T-helper 2 cell (primary cell): Measurements from ENCODE around the gene ACOT13.
"Not testable (repeated sequence)": the region's sequence is repeated elsewhere in the genome, so short reads cannot be mapped to it uniquely, and the experiment has no call there.

Experiments used
- DNase-seq, 5 experiments: peaks; one replicate each; pipeline versions ENCODE4 v3.0.0 to v3.0.0-alpha.2; 2012 to 2022

The ACOT13 gene

DNA sequence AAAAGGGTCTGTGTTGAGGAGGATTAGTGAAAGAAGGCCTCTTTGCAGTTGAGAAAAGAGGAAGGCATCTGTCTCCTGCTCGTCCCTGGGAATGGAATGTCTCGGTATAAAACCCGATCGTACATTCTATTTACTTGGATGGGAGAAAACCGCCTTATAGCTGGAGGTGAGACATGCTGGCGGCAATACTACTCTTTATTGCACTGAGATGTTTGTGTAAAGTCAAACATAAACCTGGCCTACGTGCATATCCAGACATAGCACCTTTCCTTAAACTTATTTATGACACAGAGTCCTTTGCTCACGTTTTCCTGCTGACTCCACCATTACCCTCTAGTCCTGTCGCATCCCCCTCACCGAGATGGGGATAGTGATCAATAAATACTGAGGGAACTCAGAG, 4.6 kb upstream of the ACOT13 start:
- DNase-seq, result no peak

DNA sequence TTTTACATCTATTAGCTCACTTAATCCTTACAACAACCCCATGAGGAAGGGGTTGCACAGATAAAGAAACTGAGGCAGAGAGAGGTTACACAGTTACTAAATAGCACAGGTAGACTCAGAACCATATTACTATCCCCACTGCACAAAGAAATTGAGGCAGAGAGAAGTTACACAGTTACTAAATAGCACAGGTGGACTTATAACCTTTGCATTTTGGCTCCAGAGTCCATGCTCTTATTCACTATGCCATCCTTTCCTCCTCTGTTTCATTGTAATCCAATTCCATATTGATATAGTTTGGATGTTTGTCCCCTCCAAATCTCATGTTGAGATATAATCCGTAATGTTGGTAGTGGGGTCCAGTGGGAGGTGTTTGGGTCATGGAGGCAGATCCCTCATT, 3.7 kb upstream of the ACOT13 start:
- DNase-seq, result no peak

DNA sequence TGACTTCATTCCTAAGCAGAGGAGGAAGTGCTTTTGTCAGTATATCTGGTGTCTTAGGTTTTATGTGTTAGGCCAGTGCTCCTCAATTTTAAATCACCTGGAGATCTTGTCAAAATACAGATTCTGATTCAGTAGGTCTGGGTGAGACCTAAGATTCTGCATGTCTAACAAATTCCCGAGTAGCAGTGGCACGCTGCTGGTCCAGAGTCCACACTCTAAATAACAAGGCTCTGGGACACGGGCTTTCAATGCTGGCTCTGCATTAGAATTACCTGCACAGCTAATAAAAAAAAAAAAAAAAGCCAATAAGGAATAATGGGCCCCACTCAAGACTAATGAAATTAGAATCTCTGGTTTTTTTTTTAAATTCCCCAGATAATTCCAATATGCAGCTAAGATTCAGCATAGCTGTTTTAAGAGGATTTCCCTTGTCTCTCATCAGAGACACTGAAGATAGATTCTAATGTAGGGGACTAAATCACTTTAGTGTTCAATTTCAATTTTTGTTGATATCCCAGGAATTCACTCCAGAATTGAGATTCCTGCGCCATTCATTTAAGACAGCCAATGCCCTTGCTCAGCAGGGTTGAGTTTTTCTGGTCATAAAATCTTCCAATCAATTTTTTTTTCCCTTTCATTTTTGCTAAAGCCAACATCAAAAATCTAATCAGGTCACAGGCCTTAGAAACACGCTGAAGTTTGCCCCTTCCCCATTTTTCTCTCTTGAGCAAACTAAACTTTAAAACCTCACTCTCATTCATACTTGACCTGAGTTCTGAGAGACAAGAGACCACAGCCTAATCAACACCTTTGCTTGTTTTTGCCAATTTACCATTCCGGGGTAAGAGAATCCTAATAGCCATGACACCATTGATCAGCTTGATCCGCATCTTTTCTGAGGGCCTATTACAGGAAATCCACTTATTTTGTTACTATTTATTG, 2.6 kb upstream of the ACOT13 start:
- DNase-seq, result no peak

DNA sequence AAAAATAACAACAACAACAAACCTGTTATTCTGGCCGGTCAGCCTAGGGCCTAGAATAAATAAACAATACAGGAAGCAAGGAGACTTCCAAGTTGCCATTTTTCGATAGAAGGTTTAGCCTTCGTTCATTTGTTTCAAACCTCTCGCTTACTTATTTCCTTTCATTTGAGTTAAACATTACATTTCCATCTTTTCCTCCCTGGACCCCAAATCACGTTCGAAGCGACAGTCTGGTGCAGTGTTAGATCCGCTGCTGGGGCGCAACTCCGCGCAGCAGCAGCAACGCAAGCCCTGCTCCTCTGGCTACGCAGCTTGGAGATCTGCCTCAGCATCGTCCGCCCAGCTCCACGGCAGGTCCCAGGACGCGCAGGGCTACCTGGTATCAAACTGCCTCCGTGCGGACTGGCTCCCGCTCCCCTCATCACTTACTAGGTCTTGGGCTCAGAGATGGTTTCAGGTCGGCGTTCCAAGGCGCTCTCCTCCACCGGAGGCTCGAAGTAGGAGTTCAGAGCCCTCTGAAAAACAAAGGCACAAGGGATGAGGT, 708 bp upstream of the ACOT13 start:
- DNase-seq, result peak in 3 of 5 experiments; percentile 26 to 70 (median 29)

DNA sequence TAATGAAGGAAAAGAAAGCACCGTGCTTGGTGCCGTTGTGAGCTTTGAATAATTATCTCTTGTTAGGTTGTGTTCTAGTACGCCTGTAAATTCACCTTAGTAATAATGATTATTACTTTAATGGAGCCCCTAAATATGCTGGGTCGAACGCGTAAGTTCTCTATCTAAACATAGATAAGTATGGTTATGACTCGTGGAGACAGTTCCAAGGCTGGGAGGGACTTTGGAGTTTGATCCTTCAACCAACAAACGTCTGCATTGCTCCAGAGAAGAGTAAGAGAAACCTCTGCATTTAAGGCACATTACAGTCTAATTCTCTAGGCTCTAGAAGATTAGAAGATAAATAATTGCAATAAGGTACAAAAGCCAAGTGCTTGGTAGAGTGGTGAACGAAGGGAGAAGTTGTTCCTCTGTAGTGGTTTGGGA, 514 bp downstream of the ACOT13 start:
- DNase-seq, result no peak

DNA sequence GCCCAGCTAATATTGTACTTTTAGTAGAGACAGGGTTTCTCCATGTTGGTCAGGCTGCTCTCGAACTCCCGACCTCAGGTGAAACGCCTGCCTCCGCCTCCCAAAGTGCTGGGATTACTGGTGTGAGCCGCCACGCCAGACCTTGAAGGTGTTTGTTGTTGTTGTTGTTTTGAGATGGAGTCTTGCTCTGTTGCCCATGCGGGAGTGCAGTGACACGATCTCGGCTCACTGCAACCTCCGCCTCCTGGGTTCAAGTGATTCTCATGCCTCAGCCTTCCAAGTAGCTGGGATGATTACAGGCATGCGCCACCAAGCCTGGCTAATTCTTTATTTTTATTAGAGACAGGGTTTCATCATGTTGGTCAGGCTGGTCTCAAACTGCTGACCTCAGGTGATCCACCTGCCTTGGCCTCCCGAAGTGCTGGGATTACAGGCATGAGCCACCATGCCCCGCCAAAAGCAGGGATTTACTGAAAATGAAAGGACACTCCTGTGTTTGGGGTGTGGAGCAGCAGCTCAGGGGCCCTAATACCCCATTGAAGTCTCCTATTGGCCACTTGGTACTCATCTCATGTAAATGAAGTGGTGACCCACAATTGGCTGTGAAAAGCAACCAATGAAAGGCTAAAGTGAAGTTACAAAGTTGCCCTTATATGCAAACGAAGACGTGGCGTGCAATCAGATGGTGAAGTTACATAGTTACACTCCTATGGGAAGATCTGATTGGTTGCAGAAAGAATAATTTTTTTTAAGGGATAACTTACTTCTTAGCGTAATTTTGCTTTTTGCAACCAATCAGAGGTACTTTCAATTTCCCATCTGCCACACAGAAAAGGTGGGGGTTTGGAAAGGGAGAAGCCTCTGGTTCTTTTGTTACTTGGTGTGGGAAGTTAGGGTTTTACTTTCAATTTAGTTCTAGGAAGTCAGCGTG, 1.5 kb downstream of the ACOT13 start:
- DNase-seq, result peak in 2 of 5 experiments; percentile 1 to 64

DNA sequence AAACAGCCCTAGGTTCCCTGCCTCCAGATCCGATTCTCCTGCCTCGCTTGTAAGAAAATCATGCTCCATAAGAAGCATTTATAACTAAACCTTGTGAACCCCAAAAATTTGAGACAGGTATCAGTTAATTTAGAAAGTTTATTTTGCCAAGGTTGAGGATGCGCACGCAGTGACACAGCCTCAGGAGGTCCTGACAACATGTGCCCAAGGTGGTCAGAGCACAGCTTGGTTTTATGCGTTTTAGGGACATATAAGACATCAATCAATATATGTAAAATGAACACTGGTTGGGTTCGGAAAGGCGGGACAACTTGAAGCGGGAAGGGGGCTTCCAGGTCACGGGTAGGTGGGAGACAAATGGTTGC, 2.1 kb downstream of the ACOT13 start:
- DNase-seq, result no peak

DNA sequence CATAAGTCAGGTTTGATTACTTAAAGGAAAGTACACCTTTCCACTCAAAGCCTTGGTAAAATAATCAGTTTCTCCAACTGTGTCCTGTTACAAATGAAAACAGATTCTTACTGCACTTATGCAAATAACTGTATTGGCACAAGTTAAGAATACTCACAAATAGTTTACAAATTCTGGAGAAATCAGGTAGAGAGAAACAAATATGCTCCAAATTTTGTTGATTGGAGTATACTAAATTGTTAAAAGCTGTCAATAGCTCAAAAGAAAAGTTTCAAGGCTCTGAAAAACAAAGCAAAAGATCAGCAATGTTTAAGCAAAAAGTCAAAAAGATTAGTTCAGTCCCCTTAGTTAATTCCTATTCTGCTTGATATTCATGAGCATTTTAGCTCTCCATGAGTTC, 3.6 kb downstream of the ACOT13 start:
- not testable (repeated sequence) for DNase-seq

DNA sequence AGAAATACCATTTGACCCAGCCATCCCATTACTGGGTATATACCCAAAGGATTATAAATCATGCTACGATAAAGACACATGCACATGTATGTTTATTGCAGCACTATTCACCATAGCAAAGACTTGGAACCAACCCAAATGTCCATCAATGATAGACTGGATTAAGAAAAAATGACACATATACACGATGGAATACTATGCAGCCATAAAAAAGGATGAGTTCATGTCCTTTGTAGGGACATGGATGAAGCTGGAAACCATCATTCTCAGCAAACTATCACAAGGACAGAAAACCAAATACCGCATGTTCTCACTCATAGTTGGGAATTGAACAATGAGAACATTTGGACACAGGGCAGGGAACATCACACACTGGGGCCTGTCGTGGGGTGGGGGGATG, 4.2 kb downstream of the ACOT13 start:
- not testable (repeated sequence) for DNase-seq

DNA sequence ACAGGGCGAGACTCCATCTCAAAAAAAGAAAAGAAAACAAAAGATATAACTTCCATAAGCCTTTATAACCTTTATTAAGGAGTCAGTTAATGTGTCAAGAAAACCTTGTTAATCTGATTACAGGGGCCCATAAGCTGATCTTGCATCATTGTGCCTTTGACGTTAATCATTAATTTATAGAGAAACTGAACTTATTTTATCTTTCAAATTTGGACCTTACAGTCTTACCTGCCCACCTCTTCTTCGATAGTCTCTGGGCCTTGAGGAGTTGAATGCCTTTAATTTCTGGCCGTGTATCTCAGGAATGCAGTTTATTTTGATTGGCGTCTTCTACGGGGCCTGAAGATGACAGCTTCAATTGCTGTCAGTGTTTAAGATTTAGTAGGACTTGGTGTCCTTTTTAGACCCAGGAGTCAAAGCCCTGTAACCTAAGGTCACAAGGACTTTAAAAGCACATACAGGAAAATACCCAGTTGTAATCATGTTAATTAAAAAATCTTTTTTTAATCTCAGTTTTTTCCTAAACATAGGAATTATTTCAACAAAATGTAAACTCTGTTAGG, 5.8 kb downstream of the ACOT13 start:
- no peak for DNase-seq

DNA sequence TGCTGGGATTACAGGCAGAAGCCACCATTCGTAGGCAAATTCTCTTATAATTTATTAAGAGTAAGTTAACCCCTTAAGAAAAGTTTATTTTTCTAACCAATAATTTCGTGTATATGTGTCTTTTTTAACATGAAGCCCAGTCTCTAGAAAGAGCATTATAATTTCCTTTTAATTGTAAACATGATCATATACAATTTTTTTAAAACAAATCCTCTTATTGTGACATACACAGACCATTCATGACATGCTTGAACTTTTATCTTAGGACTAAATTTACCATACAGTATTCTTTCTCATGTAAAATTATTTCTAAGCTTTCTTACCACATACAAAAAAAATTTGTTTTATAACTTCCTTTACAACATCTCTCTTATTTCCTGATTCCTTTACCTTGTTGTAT, 6.7 kb downstream of the ACOT13 start:
- DNase-seq, result no peak

DNA sequence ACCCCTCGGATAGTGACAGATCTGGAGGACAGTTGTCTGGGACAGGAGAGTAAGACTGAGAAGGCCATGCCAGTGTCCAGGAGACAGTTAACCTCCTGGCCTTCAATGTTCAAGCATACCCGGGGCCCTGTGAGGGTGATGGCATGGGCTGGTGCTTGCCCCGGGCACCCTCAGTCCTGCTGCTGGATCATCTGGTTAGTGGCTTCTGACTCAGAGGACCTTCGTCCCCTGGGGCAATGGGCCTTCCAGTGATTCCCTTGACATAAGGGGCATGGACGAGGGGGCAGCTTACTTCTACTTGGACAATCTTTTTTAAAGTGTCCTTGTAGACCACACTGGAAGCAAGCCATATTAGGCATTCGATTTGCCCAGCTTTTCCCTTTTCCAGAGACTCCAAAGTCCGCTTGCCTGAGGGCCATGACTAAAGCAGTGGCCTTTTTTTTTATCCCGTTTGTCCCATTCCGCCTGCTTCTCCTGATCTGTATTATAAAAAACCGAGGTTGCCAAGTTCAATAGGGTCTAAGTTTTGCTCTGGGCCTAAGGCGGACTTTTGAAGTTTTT, 12.0 kb downstream of the ACOT13 start:
- DNase-seq, result not testable (repeated sequence)

DNA sequence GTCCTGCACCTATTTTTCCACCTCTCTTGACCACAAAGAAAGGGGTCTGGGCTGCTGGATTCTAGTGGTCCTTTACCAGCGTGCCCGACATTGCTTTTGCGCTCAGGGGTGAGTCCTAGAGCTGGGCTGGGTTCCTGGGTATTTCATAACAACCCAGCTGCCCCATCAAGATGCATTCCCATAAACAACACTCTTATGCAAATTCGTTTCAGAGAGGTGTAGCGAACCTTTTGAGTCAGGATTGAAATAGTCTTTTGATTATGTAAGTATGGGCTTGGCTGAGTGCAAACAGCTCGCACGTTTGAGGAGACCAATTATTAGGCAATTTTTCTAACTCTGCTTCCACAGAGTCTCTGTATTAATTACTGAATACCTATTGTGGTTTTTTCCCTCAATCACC, 13.7 kb downstream of the ACOT13 start:
- DNase-seq, result no peak

DNA sequence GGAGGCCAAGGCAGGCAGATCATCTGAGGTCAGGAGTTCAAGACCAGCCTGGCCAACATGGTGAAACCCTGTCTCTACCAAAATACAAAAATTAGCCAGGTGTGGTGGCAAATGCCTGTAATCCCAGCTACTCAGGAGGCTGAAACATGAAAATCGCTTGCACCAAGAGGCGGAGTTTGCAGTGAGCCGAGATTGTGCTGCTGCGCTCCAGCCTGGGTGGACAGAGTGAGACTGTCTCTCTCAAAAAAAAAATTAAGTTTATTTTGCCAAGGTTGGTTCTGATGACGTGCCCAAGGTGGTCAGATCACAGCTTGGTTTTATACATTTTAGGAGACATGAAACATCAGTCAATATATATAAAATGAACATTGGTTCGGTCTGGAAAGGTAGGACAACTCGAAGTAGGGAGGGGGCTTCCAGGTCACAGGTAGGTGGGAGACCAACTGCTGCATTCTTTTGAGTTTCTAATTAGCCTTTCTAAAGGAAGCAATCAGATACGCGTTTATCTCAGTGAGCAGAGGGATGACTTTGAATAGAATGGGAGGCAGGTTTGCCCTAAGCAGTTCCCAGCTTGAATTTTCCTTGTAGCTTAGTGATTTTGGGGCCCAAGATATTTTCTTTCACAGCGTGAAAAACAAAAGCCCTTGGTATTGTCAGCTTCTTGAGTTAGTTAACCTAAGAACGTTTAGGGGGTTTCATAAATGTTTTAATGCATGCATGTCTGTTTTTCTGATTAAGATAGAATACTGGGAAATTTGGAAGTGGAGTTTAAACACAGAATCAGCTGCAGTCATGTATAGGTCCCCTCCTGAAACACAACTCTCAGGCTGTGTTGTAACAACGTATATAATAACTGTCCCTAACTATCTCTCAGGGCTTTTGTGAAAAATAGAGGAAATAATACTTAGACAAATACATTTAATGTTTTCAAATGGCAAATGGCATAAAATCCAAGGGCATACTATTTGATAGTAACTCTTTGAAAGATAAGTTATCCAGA, 16.7 kb downstream of the ACOT13 start:
- no peak for DNase-seq

DNA sequence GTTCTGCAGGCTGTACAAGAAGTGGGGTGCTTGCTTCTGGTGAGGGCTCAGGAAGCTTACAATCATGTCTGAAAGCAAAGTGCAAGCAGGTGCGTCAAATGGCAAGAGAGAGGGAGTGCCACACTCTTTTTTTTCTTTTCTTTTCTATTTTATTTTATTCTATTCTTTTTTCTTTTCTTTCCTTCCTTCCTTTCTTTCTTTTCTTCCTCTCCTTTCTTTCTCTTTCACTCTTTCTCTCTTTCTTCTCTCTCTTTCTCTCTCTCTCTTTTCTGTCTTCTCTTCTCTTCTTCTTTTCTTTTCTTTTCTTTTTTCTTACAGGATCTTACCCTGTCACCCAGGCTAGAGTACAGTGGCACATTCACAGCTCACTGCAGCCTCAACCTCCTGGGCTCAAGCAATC, 19.5 kb downstream of the ACOT13 start:
- DNase-seq, result no peak

DNA sequence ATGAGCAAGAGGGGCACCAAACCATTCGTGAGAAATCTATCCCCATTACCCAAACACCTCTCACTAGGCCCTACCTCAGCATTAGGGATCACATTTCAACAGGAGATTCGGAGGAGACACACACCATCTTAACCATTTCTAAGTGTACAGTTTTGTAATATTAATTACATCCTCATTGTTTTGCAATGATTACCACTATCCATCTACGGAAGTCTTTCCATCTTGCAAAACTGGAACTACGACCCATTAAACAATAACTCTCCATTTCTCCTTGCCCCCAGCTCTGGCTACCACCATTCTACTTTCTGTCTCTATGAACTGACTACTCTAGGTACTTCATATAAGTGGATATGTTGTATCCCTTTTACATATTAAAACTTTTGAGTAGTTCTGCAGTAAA, 20.1 kb downstream of the ACOT13 start:
- DNase-seq, result no peak

DNA sequence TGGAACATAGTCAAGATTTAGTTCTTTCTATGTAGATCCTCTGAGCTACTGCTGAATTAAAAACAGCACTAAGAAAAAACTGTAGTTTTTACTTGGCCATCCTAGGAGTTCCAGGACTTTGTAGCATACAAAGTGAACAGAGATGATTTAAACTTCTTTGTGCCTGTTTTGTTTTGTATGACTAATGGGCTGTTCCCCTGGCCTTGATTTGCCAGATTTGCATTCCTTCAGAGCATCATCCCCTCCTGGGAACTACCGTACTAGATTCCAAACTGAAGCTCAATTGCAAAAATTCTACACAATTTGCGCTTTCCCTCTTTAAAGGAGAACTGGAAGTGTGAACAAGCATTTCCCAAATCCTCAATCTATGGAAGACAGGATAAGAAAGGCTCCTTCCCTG, 23.1 kb downstream of the ACOT13 start:
- DNase-seq, result no peak

DNA sequence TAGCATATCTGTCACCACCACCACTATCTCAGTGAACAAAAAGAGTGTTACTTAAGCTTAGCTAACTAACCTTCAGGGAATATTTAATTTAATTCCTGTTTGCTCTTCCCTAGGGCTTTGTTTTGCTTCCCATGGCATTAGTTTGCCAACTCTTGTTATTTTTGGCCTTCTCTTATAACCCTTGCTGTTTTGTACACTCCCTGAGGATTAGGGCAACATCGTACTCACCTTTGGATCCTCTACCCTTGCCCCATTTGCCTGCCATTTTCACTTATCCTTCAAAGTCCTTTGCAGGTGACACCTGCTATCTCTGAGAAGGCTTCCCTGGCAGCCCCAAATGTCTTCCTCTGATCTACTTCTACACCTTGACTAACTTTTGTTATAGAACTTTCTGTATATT, 23.7 kb downstream of the ACOT13 start:
- no peak for DNase-seq

DNA sequence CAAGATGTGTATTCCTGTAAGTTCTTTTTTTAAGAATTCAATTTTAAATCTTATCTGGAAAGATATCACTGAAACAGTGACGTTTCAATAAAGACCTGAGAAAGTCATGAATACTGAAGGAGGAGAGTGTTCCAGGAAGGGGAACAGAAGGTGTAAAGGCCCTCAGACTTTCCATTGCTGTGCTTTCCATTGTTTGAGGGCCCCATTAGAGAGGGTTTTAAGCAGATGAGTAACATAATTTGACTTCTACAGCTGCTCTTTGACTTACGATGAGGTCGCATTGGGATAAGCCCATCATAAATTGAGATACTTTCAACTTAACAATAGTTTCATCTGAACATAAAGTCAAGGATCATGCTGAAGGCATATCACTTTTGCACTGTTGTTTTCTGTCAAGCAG, 24.7 kb downstream of the ACOT13 start:
- no peak for DNase-seq

DNA sequence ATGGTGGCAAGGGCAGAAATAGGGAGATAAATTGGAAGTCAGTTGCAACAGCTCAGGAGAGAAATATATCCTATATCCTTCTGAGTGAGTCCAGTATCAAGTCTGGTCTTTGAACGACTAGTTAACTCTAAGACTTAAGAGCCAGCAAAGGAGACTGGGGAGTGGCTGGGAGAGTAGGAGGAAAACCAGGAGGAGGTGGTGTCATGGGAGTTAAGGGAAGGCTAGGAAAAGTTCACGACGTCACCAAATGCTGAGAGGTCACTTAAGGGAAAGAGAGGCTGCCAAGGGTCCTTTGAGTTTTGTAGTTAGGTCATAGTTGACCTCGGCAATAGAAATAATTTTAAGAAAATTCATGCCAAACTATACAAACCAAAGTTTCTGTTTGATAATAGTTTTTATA, 25.1 kb downstream of the ACOT13 start:
- DNase-seq, result no peak

DNA sequence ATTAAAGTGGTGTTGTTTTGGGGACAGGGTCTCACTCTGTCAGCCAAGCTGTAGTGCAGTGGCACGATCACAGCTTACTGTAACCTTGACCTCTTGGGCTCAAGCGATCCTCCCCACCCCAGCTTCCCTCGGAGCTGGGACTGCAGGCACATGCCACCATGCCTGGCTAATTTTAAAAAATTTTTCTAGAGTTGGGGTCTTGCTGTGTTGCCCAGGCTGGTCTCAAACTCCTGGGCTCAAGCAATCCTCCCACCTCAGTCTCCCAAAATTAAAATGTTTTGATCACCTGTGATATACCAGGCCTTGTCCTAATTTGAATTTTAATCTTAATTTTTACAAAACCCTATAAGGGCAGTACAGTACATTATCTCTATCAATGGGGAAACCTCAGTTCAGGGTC, 25.5 kb downstream of the ACOT13 start:
- no peak for DNase-seq
